ENCODE measurements around the gene OR51I1.

OR51I1 gene

DNA sequence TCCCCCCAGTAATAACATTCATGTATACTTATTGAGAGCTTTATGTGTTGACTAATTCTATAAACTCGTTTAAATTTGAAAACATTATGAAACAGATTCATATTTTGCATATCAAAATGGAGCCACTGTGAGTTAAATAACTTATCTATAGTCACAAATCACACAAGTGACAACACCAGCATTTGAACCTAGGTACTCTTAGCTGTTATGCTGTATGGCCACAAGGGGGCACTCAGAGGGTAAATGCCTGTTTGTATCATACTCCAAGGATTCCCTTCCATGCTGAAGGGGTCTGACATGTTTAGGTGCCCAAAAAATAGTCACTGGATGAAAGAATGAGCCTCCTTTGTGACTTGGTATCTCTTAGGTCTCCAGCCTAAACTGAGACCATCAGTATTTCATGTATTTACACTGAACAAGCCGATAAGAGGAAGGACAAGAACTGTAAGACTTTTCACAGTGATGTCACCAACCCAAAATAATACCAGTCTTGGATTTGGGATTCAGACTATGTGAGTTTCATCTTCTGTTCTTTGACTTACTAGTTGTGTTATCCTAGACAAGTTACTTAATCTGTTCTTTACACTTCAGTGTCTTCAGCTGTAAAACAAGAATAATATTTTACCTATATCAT is 35.0 kb upstream of the OR51I1 start:
- Histone ChIP-seq H3K9ac (ENCODE audit: low read length) (no peak overlapping the region), H3K4me1 (ENCODE audit: low read length) (no peaks in the 10 kb centered on the region), H4K20me1 (ENCODE audit: insufficient read depth, low read length) (no peaks in the 10 kb centered on the region), H3K36me3 (replicated peaks; ENCODE audit: insufficient read depth, low read length) (no peaks in the 10 kb centered on the region), H3K4me3 (ENCODE audit: low read length) (no peak overlapping the region), H3K9me2 (replicated peaks; ENCODE audit: insufficient read depth, low read length) (no peaks in the 10 kb centered on the region), H3F3A (ENCODE audit: insufficient read depth, low read length) (no peaks in the 10 kb centered on the region), H2AFZ (ENCODE audit: low read length) (no peak overlapping the region), H3K27me3 (replicated peaks; ENCODE audit: insufficient read depth, low read length) (no peaks in the 10 kb centered on the region), H3K79me2 (ENCODE audit: low read length) (no peaks in the 10 kb centered on the region), H3K9me3 (replicated peaks; ENCODE audit: insufficient read depth, low read length) (no peaks in the 10 kb centered on the region), H3K27ac (ENCODE audit: low read length) (no peak overlapping the region), H3K4me2 (ENCODE audit: low read depth, low read length) (no peak overlapping the region)
- TF ChIP-seq, protein P1, sequence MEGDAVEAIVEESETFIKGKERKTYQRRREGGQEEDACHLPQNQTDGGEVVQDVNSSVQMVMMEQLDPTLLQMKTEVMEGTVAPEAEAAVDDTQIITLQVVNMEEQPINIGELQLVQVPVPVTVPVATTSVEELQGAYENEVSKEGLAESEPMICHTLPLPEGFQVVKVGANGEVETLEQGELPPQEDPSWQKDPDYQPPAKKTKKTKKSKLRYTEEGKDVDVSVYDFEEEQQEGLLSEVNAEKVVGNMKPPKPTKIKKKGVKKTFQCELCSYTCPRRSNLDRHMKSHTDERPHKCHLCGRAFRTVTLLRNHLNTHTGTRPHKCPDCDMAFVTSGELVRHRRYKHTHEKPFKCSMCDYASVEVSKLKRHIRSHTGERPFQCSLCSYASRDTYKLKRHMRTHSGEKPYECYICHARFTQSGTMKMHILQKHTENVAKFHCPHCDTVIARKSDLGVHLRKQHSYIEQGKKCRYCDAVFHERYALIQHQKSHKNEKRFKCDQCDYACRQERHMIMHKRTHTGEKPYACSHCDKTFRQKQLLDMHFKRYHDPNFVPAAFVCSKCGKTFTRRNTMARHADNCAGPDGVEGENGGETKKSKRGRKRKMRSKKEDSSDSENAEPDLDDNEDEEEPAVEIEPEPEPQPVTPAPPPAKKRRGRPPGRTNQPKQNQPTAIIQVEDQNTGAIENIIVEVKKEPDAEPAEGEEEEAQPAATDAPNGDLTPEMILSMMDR (IDR thresholded peaks at IDR 0.05; ENCODE audit: low read length): peak; percentile 85
- TF ChIP-seq EZH2 (optimal IDR thresholded peaks at IDR 0.05; ENCODE audit: low read depth, low read length): no peak
- DNase-seq: peak; percentile 40

DNA sequence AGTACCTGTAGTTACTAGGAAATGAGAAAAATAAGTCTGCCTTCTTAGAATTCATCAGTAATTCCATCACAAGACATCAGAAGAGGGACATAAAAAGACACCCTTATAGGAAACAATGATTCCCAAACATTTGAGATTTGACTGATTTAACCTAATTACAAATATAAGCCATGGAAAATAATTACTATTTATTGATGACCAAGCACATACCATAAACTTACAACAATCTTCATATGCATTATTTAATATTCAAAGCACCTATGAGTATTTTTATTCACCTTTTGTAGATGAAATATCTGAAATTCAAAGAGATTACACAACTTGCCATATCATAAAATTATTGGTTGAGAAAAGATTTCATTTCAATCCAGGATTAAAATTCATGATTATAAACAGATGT is 32.6 kb upstream of the OR51I1 start:
- Histone ChIP-seq H3K9ac (ENCODE audit: low read length) (no peak overlapping the region), H3K4me1 (ENCODE audit: low read length) (no peaks in the 10 kb centered on the region), H3K9me2 (replicated peaks; ENCODE audit: insufficient read depth, low read length) (no peaks in the 10 kb centered on the region), H2AFZ (ENCODE audit: low read length) (no peak overlapping the region), H4K20me1 (ENCODE audit: insufficient read depth, low read length) (no peaks in the 10 kb centered on the region), H3K79me2 (ENCODE audit: low read length) (no peaks in the 10 kb centered on the region), H3K36me3 (replicated peaks; ENCODE audit: insufficient read depth, low read length) (no peaks in the 10 kb centered on the region), H3F3A (ENCODE audit: insufficient read depth, low read length) (no peaks in the 10 kb centered on the region), H3K4me3 (ENCODE audit: low read length) (no peak overlapping the region), H3K27me3 (replicated peaks; ENCODE audit: insufficient read depth, low read length) (no peaks in the 10 kb centered on the region), H3K9me3 (replicated peaks; ENCODE audit: insufficient read depth, low read length) (no peaks in the 10 kb centered on the region), H3K27ac (ENCODE audit: low read length) (no peak overlapping the region), H3K4me2 (ENCODE audit: low read depth, low read length) (no peak overlapping the region)
- no peak for TF ChIP-seq EZH2 (optimal IDR thresholded peaks at IDR 0.05; ENCODE audit: low read depth, low read length)
- TF ChIP-seq, protein P1 (IDR thresholded peaks at IDR 0.05; ENCODE audit: low read length): no peak
- no peak for TF ChIP-seq EZH2phosphoT487 (IDR thresholded peaks at IDR 0.05; ENCODE audit: low read length)
- no peak for DNase-seq

DNA sequence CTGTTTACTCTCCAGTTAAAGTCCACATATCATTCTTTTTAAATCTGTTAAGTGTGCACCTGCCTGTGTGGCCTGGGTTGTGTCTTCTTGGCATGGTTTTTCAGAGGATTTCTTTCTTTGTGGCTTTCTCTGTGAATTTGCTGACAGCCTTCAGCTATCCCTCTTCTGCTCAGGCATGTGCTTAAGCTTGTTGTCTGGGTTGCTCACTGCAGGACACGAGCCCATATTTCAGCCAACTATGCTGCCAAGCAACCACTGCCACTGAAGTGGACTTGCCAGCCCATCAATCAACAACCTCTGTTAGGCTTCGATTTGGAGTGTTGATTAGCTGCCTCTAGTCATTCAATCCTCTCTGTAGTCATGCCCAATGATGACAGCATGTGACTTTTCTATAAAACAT is 26.2 kb upstream of the OR51I1 start:
- DNase-seq: no peak
- Histone ChIP-seq H3K36me3 (replicated peaks; ENCODE audit: insufficient read depth, low read length) (no peaks in the 10 kb centered on the region), H3F3A (ENCODE audit: insufficient read depth, low read length) (no peaks in the 10 kb centered on the region), H2AFZ (ENCODE audit: low read length) (no peak overlapping the region), H3K9me2 (replicated peaks; ENCODE audit: insufficient read depth, low read length) (no peaks in the 10 kb centered on the region), H4K20me1 (ENCODE audit: insufficient read depth, low read length) (no peaks in the 10 kb centered on the region), H3K4me1 (ENCODE audit: low read length) (no peaks in the 10 kb centered on the region), H3K27ac (ENCODE audit: low read length) (no peak overlapping the region), H3K79me2 (ENCODE audit: low read length) (no peaks in the 10 kb centered on the region), H3K27me3 (replicated peaks; ENCODE audit: insufficient read depth, low read length) (no peaks in the 10 kb centered on the region), H3K9me3 (replicated peaks; ENCODE audit: insufficient read depth, low read length) (no peaks in the 10 kb centered on the region), H3K4me2 (ENCODE audit: low read depth, low read length) (no peak overlapping the region), H3K9ac (ENCODE audit: low read length) (no peak overlapping the region), H3K4me3 (ENCODE audit: low read length) (no peak overlapping the region)
- TF ChIP-seq, protein P1 (IDR thresholded peaks at IDR 0.05; ENCODE audit: low read length): no peak
- TF ChIP-seq EZH2phosphoT487 (IDR thresholded peaks at IDR 0.05; ENCODE audit: low read length) (no peak), EZH2 (optimal IDR thresholded peaks at IDR 0.05; ENCODE audit: low read depth, low read length) (no peak)

Data from MM.1S (cell line).